Measurements from ENCODE around the gene KCNH5. TPM values are rescaled to one million over a fixed set of nuclear protein-coding genes. Genes with fewer than 3 reads are reported as not detected.

KCNH5 gene
- total RNA-seq, 1 donor from 2014 or later = 2.4 TPM

GRCh38 chr14:62684376-62684775, 360.9 kb downstream of the KCNH5 start:
- H3K27ac ChIP-seq (ENCODE audit: low read depth, low read length) = no peak overlapping the region
- no peaks in the 10 kb centered on the region for H3K9me3 ChIP-seq (ENCODE audit: insufficient read depth, low read depth, low read length)
- no peak for FAIRE-seq
- no peak overlapping the region for H2AFZ ChIP-seq (ENCODE audit: low read depth, low read length)
- no peak for DNase-seq (ENCODE audit: low read depth)
- H3K4me1 ChIP-seq (ENCODE audit: insufficient read depth, low read length) = no peaks in the 10 kb centered on the region
- no peaks in the 10 kb centered on the region for H3K79me2 ChIP-seq (ENCODE audit: insufficient read depth, low read length)
- Mint-ChIP-seq H3K9me3 (ENCODE audit: unreplicated experiment) (peaks cover 6% of the 10 kb centered on the region), H3K4me1 (ENCODE audit: low read depth, unreplicated experiment) (no peaks in the 10 kb centered on the region), H3K27ac (ENCODE audit: unreplicated experiment) (no peak overlapping the region), H3K4me3 (ENCODE audit: unreplicated experiment) (no peak overlapping the region), H3K27me3 (ENCODE audit: low read depth, unreplicated experiment) (no peaks in the 10 kb centered on the region), H3K36me3 (ENCODE audit: low read depth, unreplicated experiment) (no peaks in the 10 kb centered on the region)
- H3K4me2 ChIP-seq (ENCODE audit: low read length) = no peak overlapping the region
- no peaks in the 10 kb centered on the region for H3K27me3 ChIP-seq (ENCODE audit: insufficient read depth, low read length)
- TF ChIP-seq CTCF (IDR thresholded peaks at IDR 0.05; ENCODE audit: insufficient read depth, low read depth, low read length) = no peak
- no peak for TF ChIP-seq EZH2 (IDR thresholded peaks at IDR 0.05; ENCODE audit: insufficient read depth, low read length)
- no peak overlapping the region for H3K4me3 ChIP-seq (ENCODE audit: insufficient read depth, low read depth, low read length)
- no peaks in the 10 kb centered on the region for H3K36me3 ChIP-seq (ENCODE audit: insufficient read depth, low read length)
- no peaks in the 10 kb centered on the region for H4K20me1 ChIP-seq (ENCODE audit: insufficient read depth, low read length)
- H3K9ac ChIP-seq (ENCODE audit: low read length) = no peak overlapping the region

- Histone ChIP-seq H3K4me2 (ENCODE audit: low read length) (no peak overlapping the region), H3K27me3 (ENCODE audit: insufficient read depth, low read length) (no peaks in the 10 kb centered on the region), H3K36me3 (ENCODE audit: insufficient read depth, low read length) (no peaks in the 10 kb centered on the region), H3K9me3 (ENCODE audit: insufficient read depth, low read depth, low read length) (no peaks in the 10 kb centered on the region), H3K79me2 (ENCODE audit: insufficient read depth, low read length) (no peaks in the 10 kb centered on the region), H4K20me1 (ENCODE audit: insufficient read depth, low read length) (no peaks in the 10 kb centered on the region), H2AFZ (ENCODE audit: low read depth, low read length) (no peak overlapping the region), H3K9ac (ENCODE audit: low read length) (no peak overlapping the region), H3K4me1 (ENCODE audit: insufficient read depth, low read length) (no peaks in the 10 kb centered on the region), H3K4me3 (ENCODE audit: insufficient read depth, low read depth, low read length) (no peak overlapping the region), H3K27ac (ENCODE audit: low read depth, low read length) (no peak overlapping the region)
- H3K36me3 Mint-ChIP-seq (ENCODE audit: low read depth, unreplicated experiment) = no peaks in the 10 kb centered on the region
- H3K27me3 Mint-ChIP-seq (ENCODE audit: low read depth, unreplicated experiment) = no peaks in the 10 kb centered on the region
- TF ChIP-seq CTCF (IDR thresholded peaks at IDR 0.05; ENCODE audit: insufficient read depth, low read depth, low read length) (no peak), EZH2 (IDR thresholded peaks at IDR 0.05; ENCODE audit: insufficient read depth, low read length) (no peak)
- no peak overlapping the region for H3K27ac Mint-ChIP-seq (ENCODE audit: unreplicated experiment)
- H3K4me3 Mint-ChIP-seq (ENCODE audit: unreplicated experiment) = no peak overlapping the region
- H3K4me1 Mint-ChIP-seq (ENCODE audit: low read depth, unreplicated experiment) = no peaks in the 10 kb centered on the region
- FAIRE-seq (no peak), DNase-seq (ENCODE audit: low read depth) (no peak)
- H3K9me3 Mint-ChIP-seq (ENCODE audit: unreplicated experiment) = no peaks in the 10 kb centered on the region
Measured at GRCh38 chr14:62682208-62682607, 363.1 kb downstream of the KCNH5 start.

GRCh38 chr14:62674563-62675237, 370.6 kb downstream of the KCNH5 start:
- Mint-ChIP-seq H3K36me3 (ENCODE audit: low read depth, unreplicated experiment) (no peaks in the 10 kb centered on the region), H3K27me3 (ENCODE audit: low read depth, unreplicated experiment) (peaks cover 2% of the 10 kb centered on the region), H3K4me3 (ENCODE audit: unreplicated experiment) (no peak overlapping the region), H3K27ac (ENCODE audit: unreplicated experiment) (no peak overlapping the region), H3K9me3 (ENCODE audit: unreplicated experiment) (no peaks in the 10 kb centered on the region), H3K4me1 (ENCODE audit: low read depth, unreplicated experiment) (no peaks in the 10 kb centered on the region)
- FAIRE-seq = no peak
- Histone ChIP-seq H3K79me2 (ENCODE audit: insufficient read depth, low read length) (no peaks in the 10 kb centered on the region), H3K4me1 (ENCODE audit: insufficient read depth, low read length) (no peaks in the 10 kb centered on the region), H3K27me3 (ENCODE audit: insufficient read depth, low read length) (no peaks in the 10 kb centered on the region), H4K20me1 (ENCODE audit: insufficient read depth, low read length) (no peaks in the 10 kb centered on the region), H3K27ac (ENCODE audit: low read depth, low read length) (no peak overlapping the region), H3K9me3 (ENCODE audit: insufficient read depth, low read depth, low read length) (no peaks in the 10 kb centered on the region), H2AFZ (ENCODE audit: low read depth, low read length) (no peak overlapping the region), H3K36me3 (ENCODE audit: insufficient read depth, low read length) (no peaks in the 10 kb centered on the region), H3K4me3 (ENCODE audit: insufficient read depth, low read depth, low read length) (no peak overlapping the region), H3K9ac (ENCODE audit: low read length) (no peak overlapping the region), H3K4me2 (ENCODE audit: low read length) (no peak overlapping the region)
- DNase-seq (ENCODE audit: low read depth) = no peak
- TF ChIP-seq CTCF (IDR thresholded peaks at IDR 0.05; ENCODE audit: insufficient read depth, low read depth, low read length) (no peak), EZH2 (IDR thresholded peaks at IDR 0.05; ENCODE audit: insufficient read depth, low read length) (no peak)

Data from astrocyte (in vitro differentiated cells and primary cell).